ENCODE results near the gene PTCD2. TPM values are rescaled to one million over a fixed set of nuclear protein-coding genes. Genes with fewer than 3 reads are reported as not detected.

PTCD2 gene
- total and polyA plus RNA-seq, 2 of the 8 experiments (the other 6 are each of a cell fraction or from before 2014, with no cell fraction given): 7.3 to 15.4 TPM

- TF ChIP-seq BACH1 (IDR thresholded peaks at IDR 0.05; ENCODE audit: low read length): no peak
- TF ChIP-seq POLR2AphosphoS5 (IDR thresholded peaks at IDR 0.05; ENCODE audit: low read depth, low read length): no peak
- TF ChIP-seq, protein P1, sequence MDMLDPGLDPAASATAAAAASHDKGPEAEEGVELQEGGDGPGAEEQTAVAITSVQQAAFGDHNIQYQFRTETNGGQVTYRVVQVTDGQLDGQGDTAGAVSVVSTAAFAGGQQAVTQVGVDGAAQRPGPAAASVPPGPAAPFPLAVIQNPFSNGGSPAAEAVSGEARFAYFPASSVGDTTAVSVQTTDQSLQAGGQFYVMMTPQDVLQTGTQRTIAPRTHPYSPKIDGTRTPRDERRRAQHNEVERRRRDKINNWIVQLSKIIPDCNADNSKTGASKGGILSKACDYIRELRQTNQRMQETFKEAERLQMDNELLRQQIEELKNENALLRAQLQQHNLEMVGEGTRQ (IDR thresholded peaks at IDR 0.05; ENCODE audit: low read length): no peak
These were observed 86.9 kb downstream of the PTCD2 start (continued) for GRCh38 chr5:72407078-72407477.

Data from H1 (cell line).